ENCODE results near the gene OR10V1.
"Not testable (repeated sequence)": the region's sequence is repeated elsewhere in the genome, so short reads cannot be mapped to it uniquely, and the experiment has no call there.

OR10V1 gene

DNA sequence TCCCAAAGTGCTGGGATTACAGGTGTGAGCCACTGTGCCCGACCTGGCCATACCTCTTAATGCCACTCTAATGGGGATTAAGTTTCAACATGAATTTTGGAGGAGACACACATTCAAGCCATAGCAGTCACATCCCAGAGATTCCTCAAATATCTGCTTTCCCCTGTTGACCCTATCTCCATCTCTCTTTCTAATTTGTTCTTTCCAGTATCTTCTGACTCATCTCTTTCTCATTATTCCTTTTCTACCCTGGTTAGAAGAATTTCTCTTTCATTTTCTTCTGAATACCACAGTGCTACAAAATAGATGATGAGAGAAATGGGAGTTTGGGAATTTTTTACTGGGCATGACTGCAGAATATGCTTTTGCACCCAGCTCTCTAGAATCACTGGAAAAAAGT lies 5.1 kb downstream of the OR10V1 start:
- Histone ChIP-seq H3K9me3 (no peaks in the 10 kb centered on the region), H3K4me3 (no peak overlapping the region), H3K27me3 (no peaks in the 10 kb centered on the region), H3K27ac (no peak overlapping the region), H3K4me1 (no peaks in the 10 kb centered on the region), H3K36me3 (no peaks in the 10 kb centered on the region)
- intact Hi-C loops (cut with DNase I; ENCODE audit: low total_unique reads) = no loop called here
- TF ChIP-seq, protein P1, sequence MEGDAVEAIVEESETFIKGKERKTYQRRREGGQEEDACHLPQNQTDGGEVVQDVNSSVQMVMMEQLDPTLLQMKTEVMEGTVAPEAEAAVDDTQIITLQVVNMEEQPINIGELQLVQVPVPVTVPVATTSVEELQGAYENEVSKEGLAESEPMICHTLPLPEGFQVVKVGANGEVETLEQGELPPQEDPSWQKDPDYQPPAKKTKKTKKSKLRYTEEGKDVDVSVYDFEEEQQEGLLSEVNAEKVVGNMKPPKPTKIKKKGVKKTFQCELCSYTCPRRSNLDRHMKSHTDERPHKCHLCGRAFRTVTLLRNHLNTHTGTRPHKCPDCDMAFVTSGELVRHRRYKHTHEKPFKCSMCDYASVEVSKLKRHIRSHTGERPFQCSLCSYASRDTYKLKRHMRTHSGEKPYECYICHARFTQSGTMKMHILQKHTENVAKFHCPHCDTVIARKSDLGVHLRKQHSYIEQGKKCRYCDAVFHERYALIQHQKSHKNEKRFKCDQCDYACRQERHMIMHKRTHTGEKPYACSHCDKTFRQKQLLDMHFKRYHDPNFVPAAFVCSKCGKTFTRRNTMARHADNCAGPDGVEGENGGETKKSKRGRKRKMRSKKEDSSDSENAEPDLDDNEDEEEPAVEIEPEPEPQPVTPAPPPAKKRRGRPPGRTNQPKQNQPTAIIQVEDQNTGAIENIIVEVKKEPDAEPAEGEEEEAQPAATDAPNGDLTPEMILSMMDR (IDR thresholded peaks at IDR 0.05) = no peak
- DNase-seq = no peak

DNA sequence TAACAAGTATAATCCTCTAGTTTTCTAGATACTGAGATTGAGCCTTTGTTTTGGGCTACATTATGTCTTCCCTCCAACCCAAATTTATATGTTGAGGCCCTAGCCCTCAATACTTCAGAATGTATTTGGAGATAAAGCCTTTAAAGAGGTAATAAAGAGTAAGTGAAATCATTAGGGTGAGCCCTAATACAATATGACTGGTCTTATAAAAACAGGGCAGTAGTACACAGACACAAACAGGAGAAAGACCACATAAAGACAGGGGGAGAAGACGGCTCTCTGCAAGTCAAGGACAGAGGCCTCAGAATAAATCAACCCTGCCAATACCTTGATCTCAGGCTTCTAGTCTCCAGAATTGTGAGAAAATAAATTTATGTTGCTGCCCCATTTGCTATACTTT lies 6.3 kb downstream of the OR10V1 start:
- H3K4me3 ChIP-seq = no peak overlapping the region
- H3K27me3 ChIP-seq = no peaks in the 10 kb centered on the region
- TF ChIP-seq, protein P1 (IDR thresholded peaks at IDR 0.05) = no peak
- no peaks in the 10 kb centered on the region for H3K4me1 ChIP-seq
- intact Hi-C loops (cut with DNase I; ENCODE audit: low total_unique reads) = no loop called here
- no peaks in the 10 kb centered on the region for H3K9me3 ChIP-seq
- no peak for DNase-seq
- no peak overlapping the region for H3K27ac ChIP-seq
- no peaks in the 10 kb centered on the region for H3K36me3 ChIP-seq

DNA sequence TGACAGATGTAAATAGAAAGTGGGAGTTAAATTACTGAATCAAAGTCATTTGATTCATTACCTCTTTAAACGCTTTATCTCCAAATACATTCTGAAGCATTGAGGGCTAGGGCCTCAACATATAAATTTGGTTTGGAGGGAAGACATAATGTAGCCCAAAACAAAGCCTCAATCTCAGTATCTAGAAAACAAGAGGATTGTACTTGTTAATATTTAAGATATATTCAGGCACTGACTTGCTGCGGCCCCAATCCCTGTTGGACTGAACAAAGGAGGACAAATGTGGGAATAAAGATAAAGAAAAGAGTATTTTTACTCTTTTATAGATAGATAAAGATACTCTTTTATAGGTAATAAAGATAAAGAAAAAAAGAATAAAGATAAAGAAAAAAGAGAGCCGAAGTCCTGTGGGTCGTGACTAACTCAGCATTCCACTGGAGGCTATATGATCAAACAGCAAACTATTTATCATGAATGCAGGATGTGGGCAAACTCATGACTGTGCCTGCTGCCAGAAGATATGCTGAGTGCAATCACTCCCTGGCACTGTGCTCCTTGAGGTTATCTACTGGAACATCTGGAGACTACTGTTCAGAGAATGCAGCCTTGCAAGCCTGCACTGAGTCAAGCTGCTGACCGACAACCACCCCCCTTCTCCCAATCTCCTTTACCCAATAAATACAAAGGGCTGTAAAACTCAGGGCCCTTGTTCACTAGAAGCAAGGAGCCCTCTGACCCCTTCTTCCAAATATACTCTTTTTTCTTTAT lies 6.9 kb downstream of the OR10V1 start:
- Histone ChIP-seq H3K27ac (no peak overlapping the region), H3K36me3 (no peaks in the 10 kb centered on the region), H3K9me3 (no peaks in the 10 kb centered on the region), H3K4me3 (no peak overlapping the region), H3K27me3 (no peaks in the 10 kb centered on the region), H3K4me1 (no peaks in the 10 kb centered on the region)
- no peak for DNase-seq
- intact Hi-C loops (cut with DNase I; ENCODE audit: low total_unique reads) = no loop called here
- TF ChIP-seq, protein P1 (IDR thresholded peaks at IDR 0.05) = no peak

DNA sequence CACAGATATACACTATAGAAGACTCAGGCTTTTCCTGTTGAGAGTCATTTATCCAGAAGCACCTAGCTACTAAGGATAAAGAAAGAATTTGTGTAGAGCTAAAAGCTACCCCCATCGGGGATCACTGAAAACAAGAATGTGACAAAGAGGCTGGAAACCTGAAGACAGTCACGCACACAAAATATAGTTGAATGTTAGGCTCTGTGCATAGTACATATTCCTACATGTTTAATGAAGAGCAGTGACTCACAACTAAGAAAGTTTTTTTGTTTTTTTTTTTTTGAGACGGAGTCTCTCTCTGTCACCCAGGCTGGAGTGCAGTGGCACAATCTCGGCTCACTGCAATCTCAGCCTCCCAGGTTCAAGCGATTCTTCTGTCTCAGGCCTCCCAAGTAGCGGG lies 8.4 kb downstream of the OR10V1 start:
- H3K27me3 ChIP-seq = no peaks in the 10 kb centered on the region
- H3K36me3 ChIP-seq = no peaks in the 10 kb centered on the region
- intact Hi-C loops (cut with DNase I; ENCODE audit: low total_unique reads) = no loop called here
- no peak overlapping the region for H3K4me3 ChIP-seq
- TF ChIP-seq, protein P1 (IDR thresholded peaks at IDR 0.05) = no peak
- no peak for DNase-seq
- no peaks in the 10 kb centered on the region for H3K4me1 ChIP-seq
- no peak overlapping the region for H3K27ac ChIP-seq
- H3K9me3 ChIP-seq = no peaks in the 10 kb centered on the region

DNA sequence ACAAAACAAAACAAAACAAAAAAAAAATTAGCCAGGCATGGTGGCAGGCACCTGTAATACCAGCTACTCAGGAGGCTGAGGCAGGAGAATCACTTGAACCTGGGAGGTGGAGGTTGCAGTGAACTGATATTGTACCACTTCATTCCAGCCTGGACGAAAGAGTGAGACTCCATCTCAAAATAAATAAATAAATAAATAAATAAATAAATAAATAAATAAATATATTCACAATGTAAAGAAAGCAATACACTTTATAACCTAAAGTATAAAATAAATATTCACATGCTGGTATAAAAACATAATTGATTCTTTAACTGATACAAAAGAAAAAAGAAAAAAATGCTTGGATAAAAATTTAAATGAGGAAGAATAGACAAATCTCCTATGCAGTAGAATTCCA lies 10.1 kb downstream of the OR10V1 start:
- H3K4me1 ChIP-seq; H3K9me3 ChIP-seq; H3K27me3 ChIP-seq; DNase-seq; H3K36me3 ChIP-seq; H3K27ac ChIP-seq; H3K4me3 ChIP-seq; intact Hi-C loops (cut with DNase I; ENCODE audit: low total_unique reads): not testable (repeated sequence)

DNA sequence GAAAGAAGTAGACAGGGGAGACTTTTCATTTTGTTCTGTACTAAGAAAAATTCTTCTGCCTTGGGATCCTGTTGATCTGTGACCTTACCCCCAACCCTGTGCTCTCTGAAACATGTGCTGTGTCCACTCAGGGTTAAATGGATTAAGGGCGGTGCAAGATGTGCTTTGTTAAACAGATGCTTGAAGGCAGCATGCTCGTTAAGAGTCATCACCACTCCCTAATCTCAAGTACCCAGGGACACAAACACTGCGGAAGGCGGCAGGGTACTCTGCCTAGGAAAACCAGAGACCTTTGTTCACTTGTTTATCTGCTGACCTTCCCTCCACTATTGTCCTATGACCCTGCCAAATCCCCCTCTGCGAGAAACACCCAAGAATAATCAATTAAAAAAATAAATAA lies 13.5 kb downstream of the OR10V1 start:
- H3K27me3 ChIP-seq; H3K27ac ChIP-seq; H3K4me3 ChIP-seq; H3K4me1 ChIP-seq; DNase-seq; intact Hi-C loops (cut with DNase I; ENCODE audit: low total_unique reads); H3K9me3 ChIP-seq; H3K36me3 ChIP-seq: not testable (repeated sequence)

DNA sequence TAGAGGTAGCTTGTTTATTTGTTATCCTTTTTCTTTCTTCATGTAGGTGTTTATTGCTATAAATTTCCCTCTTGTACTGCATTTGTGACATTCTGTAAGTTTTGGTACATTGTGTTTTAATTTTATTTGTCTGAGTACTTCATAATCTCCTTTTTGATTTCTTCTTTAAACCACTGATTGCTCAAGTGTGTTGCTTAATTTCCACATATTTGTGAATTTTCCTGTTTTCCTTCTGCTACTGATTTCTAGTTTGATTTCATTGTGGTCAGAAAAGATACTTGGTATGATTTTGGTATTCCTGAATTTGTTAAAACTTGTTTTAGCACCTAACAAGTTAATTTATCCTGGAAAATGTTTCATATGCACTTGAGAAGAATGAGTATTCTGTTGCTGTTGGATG lies 15.1 kb downstream of the OR10V1 start:
- DNase-seq = no peak
- Histone ChIP-seq H3K4me1 (no peaks in the 10 kb centered on the region), H3K9me3 (no peaks in the 10 kb centered on the region), H3K36me3 (no peaks in the 10 kb centered on the region), H3K27me3 (no peaks in the 10 kb centered on the region), H3K27ac (no peak overlapping the region), H3K4me3 (no peak overlapping the region)
- TF ChIP-seq, protein P1 (IDR thresholded peaks at IDR 0.05) = no peak
- intact Hi-C loops (cut with DNase I; ENCODE audit: low total_unique reads) = no loop called here

Data from tibial artery (tissue), 4 donors.